Neutrophil (primary cell): ENCODE measurements around the gene HS3ST4.

Experiments
- H3K27ac ChIP-seq: fragments of 200-600 bp; sonication (generic); 2 replicates; pipeline ENCODE4 v1.5.1; 2016; ENCODE audit warnings: mild to moderate bottlenecking, moderate library complexity
- H3K27me3 ChIP-seq: fragments of 200-600 bp; sonication (generic); 2 replicates; pipeline ENCODE4 v1.6.0; 2016; ENCODE audit warnings: mild to moderate bottlenecking
- H3K36me3 ChIP-seq: fragments of 200-600 bp; sonication (generic); 2 replicates; pipeline ENCODE4 v1.5.1; 2017
- H3K4me1 ChIP-seq, 2 experiments: fragments of 200-600 bp in 1 of 2; sonication (generic) in 1 of 2; 1 replicate in 1 of 2; 2 replicates in 1 of 2; pipeline versions ENCODE4 v1.5.1 to v1.6.1; 2013 to 2016; ENCODE audit warnings: low read depth in 1 of 2, low read length in 1 of 2, mild to moderate bottlenecking in 1 of 2, moderate library complexity in 1 of 2; ENCODE audit not compliant: control insufficient read depth in 1 of 2, insufficient read depth in 1 of 2
- H3K4me3 ChIP-seq, 2 experiments: fragments of 200-600 bp in 1 of 2; sonication (generic) in 1 of 2; 1 replicate in 1 of 2; 2 replicates in 1 of 2; pipeline ENCODE4 v1.5.1; 2013 to 2016; ENCODE audit warnings: low read depth in 1 of 2, low read length in 1 of 2, mild to moderate bottlenecking in 1 of 2, moderate library complexity in 1 of 2
- H3K9me3 ChIP-seq: fragments of 200-600 bp; sonication (generic); 2 replicates; pipeline ENCODE4 v1.5.1; 2016
- TF ChIP-seq, protein P1 (sequence below): fragments of 200-600 bp; sonication (generic); IDR thresholded peaks from 2 replicates; pipeline ENCODE4 v1.5.1; 2016; ENCODE audit warnings: antibody characterized with exemption

The HS3ST4 gene

DNA sequence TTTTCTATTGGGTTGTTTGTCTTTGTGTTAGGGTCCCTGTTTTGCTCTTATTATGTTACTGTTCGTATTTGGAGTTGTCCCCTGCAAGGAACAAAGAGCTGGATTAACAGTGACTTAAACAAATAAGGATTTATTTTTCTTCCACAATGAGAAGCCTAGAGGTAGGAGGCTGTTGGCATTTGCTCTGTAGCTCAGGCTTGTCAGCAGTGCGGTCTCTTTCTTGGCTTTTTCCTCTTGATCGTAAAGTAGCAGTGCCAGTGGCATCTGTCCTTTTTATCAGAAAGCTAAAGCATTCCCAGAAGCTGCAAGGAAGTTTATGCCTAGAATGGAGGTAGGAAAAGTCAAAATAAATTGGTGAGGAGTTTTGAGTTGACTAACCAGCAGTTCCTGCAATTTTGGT is 154.1 kb downstream of the HS3ST4 start:
- Histone ChIP-seq H3K27ac (no peak overlapping the region), H3K36me3 (no peaks in the 10 kb centered on the region), H3K27me3 (no peaks in the 10 kb centered on the region), H3K4me3 (no peak overlapping the region), H3K9me3 (no peaks in the 10 kb centered on the region), H3K4me1 (no peaks in the 10 kb centered on the region)
- TF ChIP-seq, protein P1, sequence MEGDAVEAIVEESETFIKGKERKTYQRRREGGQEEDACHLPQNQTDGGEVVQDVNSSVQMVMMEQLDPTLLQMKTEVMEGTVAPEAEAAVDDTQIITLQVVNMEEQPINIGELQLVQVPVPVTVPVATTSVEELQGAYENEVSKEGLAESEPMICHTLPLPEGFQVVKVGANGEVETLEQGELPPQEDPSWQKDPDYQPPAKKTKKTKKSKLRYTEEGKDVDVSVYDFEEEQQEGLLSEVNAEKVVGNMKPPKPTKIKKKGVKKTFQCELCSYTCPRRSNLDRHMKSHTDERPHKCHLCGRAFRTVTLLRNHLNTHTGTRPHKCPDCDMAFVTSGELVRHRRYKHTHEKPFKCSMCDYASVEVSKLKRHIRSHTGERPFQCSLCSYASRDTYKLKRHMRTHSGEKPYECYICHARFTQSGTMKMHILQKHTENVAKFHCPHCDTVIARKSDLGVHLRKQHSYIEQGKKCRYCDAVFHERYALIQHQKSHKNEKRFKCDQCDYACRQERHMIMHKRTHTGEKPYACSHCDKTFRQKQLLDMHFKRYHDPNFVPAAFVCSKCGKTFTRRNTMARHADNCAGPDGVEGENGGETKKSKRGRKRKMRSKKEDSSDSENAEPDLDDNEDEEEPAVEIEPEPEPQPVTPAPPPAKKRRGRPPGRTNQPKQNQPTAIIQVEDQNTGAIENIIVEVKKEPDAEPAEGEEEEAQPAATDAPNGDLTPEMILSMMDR = no peak

DNA sequence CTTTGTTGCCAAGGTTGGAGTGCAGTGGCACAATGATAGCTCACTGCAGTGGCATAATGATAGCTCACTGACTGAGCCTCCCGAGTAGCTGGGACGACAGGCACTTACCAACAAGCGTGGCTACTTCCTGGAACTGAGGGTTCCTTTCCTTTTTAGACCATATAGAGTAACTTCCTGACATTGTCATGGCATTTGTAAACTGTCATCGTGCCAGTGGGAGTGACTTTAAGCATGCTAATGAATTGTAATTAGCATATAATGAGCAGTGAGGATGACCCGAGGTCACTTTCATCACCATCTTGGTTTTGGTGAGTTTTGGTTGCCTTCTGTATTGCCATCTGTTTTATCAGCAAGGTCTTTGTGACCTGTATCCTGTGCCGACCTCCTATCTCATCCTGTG is 162.4 kb downstream of the HS3ST4 start:
- no peak overlapping the region for H3K27ac ChIP-seq
- H3K27me3 ChIP-seq = no peaks in the 10 kb centered on the region
- H3K4me1 ChIP-seq = no peaks in the 10 kb centered on the region
- TF ChIP-seq, protein P1 = no peak
- no peak overlapping the region for H3K4me3 ChIP-seq
- H3K36me3 ChIP-seq = no peaks in the 10 kb centered on the region
- no peaks in the 10 kb centered on the region for H3K9me3 ChIP-seq

DNA sequence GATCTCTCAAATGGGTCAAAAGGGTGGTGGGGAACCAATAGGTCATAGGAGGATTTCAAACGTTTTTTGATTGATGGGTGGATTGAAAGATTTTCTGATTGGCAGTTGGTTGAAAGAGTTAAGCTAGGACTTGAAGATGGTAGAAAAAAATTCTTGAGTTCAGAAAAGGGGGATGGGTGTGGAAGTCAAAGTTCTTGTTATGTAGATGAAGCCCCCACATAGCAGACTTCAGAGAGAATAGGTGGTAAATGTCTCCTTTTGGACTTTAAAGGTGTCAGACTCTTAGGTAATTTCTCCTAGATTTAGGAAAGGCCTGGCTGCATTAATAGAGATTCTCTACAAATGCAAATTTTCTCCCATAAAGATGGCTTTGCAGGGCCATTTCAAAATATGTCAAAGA is 163.3 kb downstream of the HS3ST4 start:
- no peaks in the 10 kb centered on the region for H3K9me3 ChIP-seq
- TF ChIP-seq, protein P1 = no peak
- H3K4me3 ChIP-seq = no peak overlapping the region
- no peaks in the 10 kb centered on the region for H3K27me3 ChIP-seq
- H3K4me1 ChIP-seq = no peaks in the 10 kb centered on the region
- no peak overlapping the region for H3K27ac ChIP-seq
- H3K36me3 ChIP-seq = no peaks in the 10 kb centered on the region

DNA sequence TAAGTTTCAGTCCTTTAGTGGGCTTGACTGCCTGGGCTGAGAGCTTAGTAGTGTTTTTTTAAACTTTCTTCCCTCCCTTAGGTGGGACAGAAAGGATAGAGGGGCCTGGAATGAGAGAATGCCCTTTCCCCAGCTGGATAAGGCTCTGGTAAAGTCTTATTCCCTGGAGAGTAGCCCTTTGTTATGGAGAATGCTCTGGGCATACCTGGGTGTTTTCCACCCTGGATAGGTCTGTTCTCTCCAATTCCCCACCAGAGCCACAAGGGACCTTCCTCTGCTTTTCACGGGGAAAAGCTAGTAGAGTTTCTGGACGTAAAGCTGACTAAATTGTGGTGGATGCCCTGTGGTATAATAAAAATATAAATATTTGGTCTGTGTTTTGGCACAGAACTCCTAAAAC is 164.1 kb downstream of the HS3ST4 start:
- H3K4me1 ChIP-seq = no peaks in the 10 kb centered on the region
- TF ChIP-seq, protein P1 = no peak

DNA sequence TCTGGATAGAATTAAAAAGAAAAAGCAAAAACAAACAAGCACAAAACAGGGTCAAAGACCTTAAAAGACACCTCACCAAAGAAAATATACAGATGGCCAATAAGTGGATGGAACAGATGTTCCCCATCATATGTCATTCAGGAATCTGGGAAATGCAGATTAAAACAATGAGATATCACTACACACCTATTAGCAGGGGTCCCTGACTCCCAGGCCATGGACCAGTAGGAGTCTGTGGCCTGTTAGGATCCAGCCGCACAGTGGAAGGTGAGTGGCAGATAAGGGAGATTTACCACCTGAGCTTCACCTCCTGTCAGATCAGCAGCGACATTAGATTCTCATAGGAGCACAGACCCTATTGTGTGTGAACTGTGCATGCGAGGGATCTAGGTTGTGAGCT is 167.9 kb downstream of the HS3ST4 start:
- no peaks in the 10 kb centered on the region for H3K4me1 ChIP-seq
- H3K36me3 ChIP-seq = no peaks in the 10 kb centered on the region
- H3K27ac ChIP-seq = no peak overlapping the region
- no peaks in the 10 kb centered on the region for H3K27me3 ChIP-seq
- H3K4me3 ChIP-seq = no peak overlapping the region
- TF ChIP-seq, protein P1 = no peak
- H3K9me3 ChIP-seq = no peaks in the 10 kb centered on the region

More for the DNA sequence above, 164.1 kb downstream of the HS3ST4 start:
- Histone ChIP-seq H3K9me3 (no peaks in the 10 kb centered on the region), H3K4me3 (no peak overlapping the region), H3K36me3 (no peaks in the 10 kb centered on the region), H3K27ac (no peak overlapping the region), H3K27me3 (no peaks in the 10 kb centered on the region)

DNA sequence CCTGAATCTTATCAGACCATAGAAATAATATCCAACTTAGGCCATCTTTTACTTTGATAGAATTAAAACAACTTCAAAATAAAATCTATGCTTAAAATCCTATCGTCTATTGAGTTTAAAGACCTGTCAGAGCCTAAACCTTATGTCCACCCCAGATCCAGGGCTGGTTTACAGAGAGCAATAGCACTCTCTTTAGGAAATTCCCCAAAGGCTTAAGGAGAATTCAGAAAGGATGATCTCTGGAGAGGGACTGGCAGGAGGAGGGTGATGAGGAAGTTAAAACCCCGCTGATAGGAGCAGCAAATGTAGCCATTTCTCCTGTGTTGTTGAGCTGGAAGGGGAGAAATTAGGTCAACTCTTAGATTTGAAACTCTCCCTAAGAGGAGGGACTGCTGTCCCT is 175.3 kb downstream of the HS3ST4 start:
- H3K4me3 ChIP-seq = no peak overlapping the region
- H3K4me1 ChIP-seq = no peaks in the 10 kb centered on the region
- no peaks in the 10 kb centered on the region for H3K27me3 ChIP-seq
- no peaks in the 10 kb centered on the region for H3K36me3 ChIP-seq
- TF ChIP-seq, protein P1 = no peak
- no peaks in the 10 kb centered on the region for H3K9me3 ChIP-seq
- no peak overlapping the region for H3K27ac ChIP-seq
